RWPE2 (cell line): ENCODE measurements around the gene ELOB.

ENCODE experiments used
- ATAC-seq: fragments of 200-7000 bp; cut with Tn5 transposase; 3 replicates; pipeline ENCODE4 v1.9.1; 2021; ENCODE audit warnings: low read depth
- DNase-seq: peaks from one replicate; pipeline ENCODE4 v3.0.0-alpha.2; 2020; ENCODE audit warnings: low spot score
- H3K27ac ChIP-seq: fragments of 450-650 bp; 2 replicates; pipeline ENCODE4 v1.5.1; 2017; ENCODE audit warnings: mild to moderate bottlenecking; ENCODE audit not compliant: poor library complexity, severe bottlenecking
- H3K27me3 ChIP-seq: fragments of 250-450 bp; sonication (Bioruptor Pico); 2 replicates; pipeline ENCODE4 v1.5.1; 2021; ENCODE audit warnings: mild to moderate bottlenecking, moderate library complexity; ENCODE audit not compliant: insufficient read depth, poor library complexity, severe bottlenecking
- H3K36me3 ChIP-seq: fragments of 250-450 bp; sonication (Bioruptor Pico); 2 replicates; pipeline ENCODE4 v1.5.1; 2020; ENCODE audit warnings: low read depth, mild to moderate bottlenecking, moderate library complexity
- H3K4me1 ChIP-seq: fragments of 250-450 bp; sonication (Bioruptor Pico); 2 replicates; pipeline ENCODE4 v1.5.1; 2021; ENCODE audit warnings: mild to moderate bottlenecking, moderate library complexity; ENCODE audit not compliant: insufficient read depth, poor library complexity, severe bottlenecking
- H3K4me3 ChIP-seq: fragments of 250-450 bp; sonication (Bioruptor Pico); 2 replicates; pipeline ENCODE4 v1.5.1; 2021; ENCODE audit warnings: mild to moderate bottlenecking, moderate library complexity; ENCODE audit not compliant: severe bottlenecking
- H3K9me3 ChIP-seq: fragments of 250-450 bp; sonication (Bioruptor Pico); 2 replicates; pipeline ENCODE4 v1.5.1; 2021; ENCODE audit warnings: mild to moderate bottlenecking, moderate library complexity; ENCODE audit not compliant: severe bottlenecking
- CTCF ChIP-seq: fragments of 450-650 bp; IDR thresholded peaks from one replicate; pipeline ENCODE4 v1.5.1; 2017; ENCODE audit warnings: mild to moderate bottlenecking, moderate library complexity; ENCODE audit not compliant: poor library complexity, severe bottlenecking

The ELOB gene

GRCh38 chr16:2777231-2777902, at the start of gene ELOB:
ELOB (minus strand) TSS chr16:2777280; CDS start chr16:2777239, 41 bp downstream.
- Histone ChIP-seq H3K27me3 (no peaks in the 10 kb centered on the region), H3K27ac (peak within 1 kb of the TSS; percentile 88), H3K36me3 (peaks cover 37% of the 10 kb centered on the region), H3K9me3 (no peaks in the 10 kb centered on the region), H3K4me1 (peaks cover 12% of the 10 kb centered on the region), H3K4me3 (peak within 1 kb of the TSS; percentile 94)
- peak; percentile 80 for ATAC-seq
- DNase-seq, result peak; percentile 81
- TF ChIP-seq CTCF, result no peak

- no peak overlapping the region for H3K27ac ChIP-seq
- ATAC-seq (no peak), DNase-seq (no peak)
- H3K4me3 ChIP-seq, result no peak overlapping the region
- TF ChIP-seq CTCF, result no peak
- peaks cover 8% of the 10 kb centered on the region for H3K4me1 ChIP-seq
- no peaks in the 10 kb centered on the region for H3K27me3 ChIP-seq
- H3K36me3 ChIP-seq, result no peaks in the 10 kb centered on the region
- H3K9me3 ChIP-seq, result no peaks in the 10 kb centered on the region
These were observed 48.8 kb upstream of the ELOB start for GRCh38 chr16:2825906-2826305.

GRCh38 chr16:2825049-2825742, 48.1 kb upstream of the ELOB start:
- peaks cover 5% of the 10 kb centered on the region for H3K4me1 ChIP-seq
- peak; percentile 43 for DNase-seq
- H3K4me3 ChIP-seq, result no peak overlapping the region
- no peaks in the 10 kb centered on the region for H3K27me3 ChIP-seq
- no peak for ATAC-seq
- H3K27ac ChIP-seq, result no peak overlapping the region
- no peaks in the 10 kb centered on the region for H3K36me3 ChIP-seq
- no peaks in the 10 kb centered on the region for H3K9me3 ChIP-seq
- no peak for TF ChIP-seq CTCF

GRCh38 chr16:2824626-2825025, 47.5 kb upstream of the ELOB start:
- Histone ChIP-seq H3K4me1 (no peaks in the 10 kb centered on the region), H3K36me3 (no peaks in the 10 kb centered on the region), H3K4me3 (no peak overlapping the region), H3K9me3 (no peaks in the 10 kb centered on the region), H3K27me3 (no peaks in the 10 kb centered on the region), H3K27ac (no peak overlapping the region)
- no peak for TF ChIP-seq CTCF
- DNase-seq (no peak), ATAC-seq (no peak)

GRCh38 chr16:2822496-2822895, 45.4 kb upstream of the ELOB start:
- no peaks in the 10 kb centered on the region for H3K9me3 ChIP-seq
- H3K4me1 ChIP-seq, result no peaks in the 10 kb centered on the region
- DNase-seq (no peak), ATAC-seq (no peak)
- no peak for TF ChIP-seq CTCF
- no peak overlapping the region for H3K4me3 ChIP-seq
- no peaks in the 10 kb centered on the region for H3K36me3 ChIP-seq
- no peaks in the 10 kb centered on the region for H3K27me3 ChIP-seq
- no peak overlapping the region for H3K27ac ChIP-seq
